Measurements from ENCODE around the gene C2CD5. TPM values are rescaled to one million over a fixed set of nuclear protein-coding genes. Genes with fewer than 3 reads are reported as not detected.

The C2CD5 gene
- total and polyA plus RNA-seq, 2 donors (not counting 1 experiment from before 2014, with no cell fraction given) = 24.6 to 61.7 TPM

GRCh38 chr12:22574921-22575320 is 30.6 kb upstream of the C2CD5 start:
- H3K4me2 ChIP-seq (replicated peaks; ENCODE audit: low read depth, low read length, poor library complexity, severe bottlenecking) = no peak overlapping the region
- H3K27ac ChIP-seq (ENCODE audit: low read length in 2 of 2) = no peak overlapping the region
- ChIA-PET CTCF (no interaction called here), POLR2A (no interaction called here)
- no peak for ATAC-seq (ENCODE audit: low read depth)
- TF ChIP-seq EZH2 (IDR thresholded peaks at IDR 0.05; ENCODE audit: borderline replicate concordance, insufficient read depth, low read depth, low read length, poor library complexity, severe bottlenecking) = no peak
- TF ChIP-seq CTCF (IDR thresholded peaks at IDR 0.05) = no peak
- H4K20me1 ChIP-seq (ENCODE audit: control insufficient read depth, insufficient read depth, low read length, poor library complexity, severe bottlenecking) = no peaks in the 10 kb centered on the region
- H3K27me3 ChIP-seq (replicated peaks in 1 of 4; ENCODE audit: control extremely low read depth in 1 of 4, control insufficient read depth in 3 of 4, insufficient read depth in 4 of 4, low read length in 3 of 4) = no peaks in the 10 kb centered on the region
- no peak overlapping the region for H3K27ac Mint-ChIP-seq
- H3K9ac ChIP-seq (ENCODE audit: low read length) = no peak overlapping the region
- H3K36me3 ChIP-seq (replicated peaks in 1 of 2; ENCODE audit: control extremely low read depth in 1 of 2, control insufficient read depth in 1 of 2, extremely low read depth in 1 of 2, insufficient read depth in 2 of 2, low read length in 1 of 2) = no peaks in the 10 kb centered on the region
- peaks cover 10% of the 10 kb centered on the region for H3K27me3 Mint-ChIP-seq
- no peaks in the 10 kb centered on the region for H3K79me2 ChIP-seq (ENCODE audit: control insufficient read depth, insufficient read depth, low read length)
- H3K4me1 Mint-ChIP-seq = no peaks in the 10 kb centered on the region
- H3K4me3 Mint-ChIP-seq = no peak overlapping the region
- H2AFZ ChIP-seq (ENCODE audit: insufficient read depth, low read depth, low read length, poor library complexity, severe bottlenecking) = no peak overlapping the region
- no peak for DNase-seq
- WGBS (ENCODE audit: insufficient coverage) = no CpG with 5 or more reads among the region's 3 CpGs
- intact Hi-C loops (cut with micrococcal nuclease) = no loop called here
- H3K9me3 ChIP-seq (ENCODE audit: control extremely low read depth in 1 of 3, control insufficient read depth in 2 of 3, insufficient read depth in 1 of 3, low read length in 2 of 3) = no peaks in the 10 kb centered on the region
- no peaks in the 10 kb centered on the region for H3K9me3 Mint-ChIP-seq (ENCODE audit: insufficient read depth)
- no peaks in the 10 kb centered on the region for H3K4me1 ChIP-seq (ENCODE audit: control insufficient read depth in 2 of 2, insufficient read depth in 2 of 2, low read length in 2 of 2)
- no peak overlapping the region for H3K4me3 ChIP-seq (ENCODE audit: control extremely low read depth in 1 of 5, extremely low read depth in 1 of 5, insufficient read depth in 1 of 5, low read depth in 2 of 5, low read length in 4 of 5)

- WGBS (ENCODE audit: insufficient coverage) = 75% methylated on average over 1 of the region's 3 CpGs
- H3K27ac Mint-ChIP-seq = no peak overlapping the region
- no peak overlapping the region for H3K9ac ChIP-seq (ENCODE audit: low read length)
- no peak overlapping the region for H3K4me3 Mint-ChIP-seq
- ChIA-PET POLR2A (no interaction called here), CTCF (no interaction called here)
- peaks cover 0 to 3% (median 0%) of the 10 kb centered on the region in 4 experiments for H3K27me3 ChIP-seq (replicated peaks in 1 of 4; ENCODE audit: control extremely low read depth in 1 of 4, control insufficient read depth in 3 of 4, insufficient read depth in 4 of 4, low read length in 3 of 4)
- no peaks in the 10 kb centered on the region for H3K79me2 ChIP-seq (ENCODE audit: control insufficient read depth, insufficient read depth, low read length)
- peaks cover 13% of the 10 kb centered on the region for H3K27me3 Mint-ChIP-seq
- H4K20me1 ChIP-seq (ENCODE audit: control insufficient read depth, insufficient read depth, low read length, poor library complexity, severe bottlenecking) = no peaks in the 10 kb centered on the region
- no peak overlapping the region for H2AFZ ChIP-seq (ENCODE audit: insufficient read depth, low read depth, low read length, poor library complexity, severe bottlenecking)
- no peaks in the 10 kb centered on the region for H3K4me1 ChIP-seq (ENCODE audit: control insufficient read depth in 2 of 2, insufficient read depth in 2 of 2, low read length in 2 of 2)
- H3K36me3 ChIP-seq (replicated peaks in 1 of 2; ENCODE audit: control extremely low read depth in 1 of 2, control insufficient read depth in 1 of 2, extremely low read depth in 1 of 2, insufficient read depth in 2 of 2, low read length in 1 of 2) = no peaks in the 10 kb centered on the region
- H3K27ac ChIP-seq (ENCODE audit: low read length in 2 of 2) = no peak overlapping the region
- TF ChIP-seq EZH2 (IDR thresholded peaks at IDR 0.05; ENCODE audit: borderline replicate concordance, insufficient read depth, low read depth, low read length, poor library complexity, severe bottlenecking) (no peak), CTCF (IDR thresholded peaks at IDR 0.05) (no peak)
- H3K9me3 ChIP-seq (ENCODE audit: control extremely low read depth in 1 of 3, control insufficient read depth in 2 of 3, insufficient read depth in 1 of 3, low read length in 2 of 3) = no peaks in the 10 kb centered on the region
- ATAC-seq (ENCODE audit: low read depth) (no peak), DNase-seq (no peak)
- intact Hi-C loops (cut with micrococcal nuclease) = no loop called here
- no peaks in the 10 kb centered on the region for H3K9me3 Mint-ChIP-seq (ENCODE audit: insufficient read depth)
- no peaks in the 10 kb centered on the region for H3K4me1 Mint-ChIP-seq
- no peak overlapping the region for H3K4me2 ChIP-seq (replicated peaks; ENCODE audit: low read depth, low read length, poor library complexity, severe bottlenecking)
- no peak overlapping the region for H3K4me3 ChIP-seq (ENCODE audit: control extremely low read depth in 1 of 5, extremely low read depth in 1 of 5, insufficient read depth in 1 of 5, low read depth in 2 of 5, low read length in 4 of 5)
Observed at GRCh38 chr12:22573181-22573580, 28.8 kb upstream of the C2CD5 start.

Measured in B cell (primary cell).